Measurements from ENCODE around the gene GALNT10.

DNA sequence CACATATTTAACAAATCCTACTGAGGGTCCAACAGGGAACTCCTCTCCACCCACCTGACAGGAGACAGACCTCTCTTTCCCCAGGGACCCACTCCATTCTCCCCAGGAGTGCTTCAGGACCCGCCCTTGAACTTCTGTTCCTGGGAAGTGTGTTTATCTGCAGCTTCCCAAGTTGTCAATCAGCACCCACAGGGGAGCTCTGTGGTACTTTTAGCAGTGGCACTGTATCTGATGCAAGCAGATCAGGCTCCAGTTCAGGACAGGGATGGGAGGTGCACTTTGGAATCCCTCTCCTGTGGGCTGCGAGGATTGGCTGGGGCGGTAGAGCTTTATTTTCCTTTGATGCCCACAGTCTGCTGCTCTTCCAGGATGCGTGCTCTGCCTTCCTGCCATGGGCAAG is 8.7 kb downstream of the GALNT10 start:
- no peak for TF ChIP-seq POLR2A (IDR thresholded peaks at IDR 0.05)
- TF ChIP-seq, protein P1, sequence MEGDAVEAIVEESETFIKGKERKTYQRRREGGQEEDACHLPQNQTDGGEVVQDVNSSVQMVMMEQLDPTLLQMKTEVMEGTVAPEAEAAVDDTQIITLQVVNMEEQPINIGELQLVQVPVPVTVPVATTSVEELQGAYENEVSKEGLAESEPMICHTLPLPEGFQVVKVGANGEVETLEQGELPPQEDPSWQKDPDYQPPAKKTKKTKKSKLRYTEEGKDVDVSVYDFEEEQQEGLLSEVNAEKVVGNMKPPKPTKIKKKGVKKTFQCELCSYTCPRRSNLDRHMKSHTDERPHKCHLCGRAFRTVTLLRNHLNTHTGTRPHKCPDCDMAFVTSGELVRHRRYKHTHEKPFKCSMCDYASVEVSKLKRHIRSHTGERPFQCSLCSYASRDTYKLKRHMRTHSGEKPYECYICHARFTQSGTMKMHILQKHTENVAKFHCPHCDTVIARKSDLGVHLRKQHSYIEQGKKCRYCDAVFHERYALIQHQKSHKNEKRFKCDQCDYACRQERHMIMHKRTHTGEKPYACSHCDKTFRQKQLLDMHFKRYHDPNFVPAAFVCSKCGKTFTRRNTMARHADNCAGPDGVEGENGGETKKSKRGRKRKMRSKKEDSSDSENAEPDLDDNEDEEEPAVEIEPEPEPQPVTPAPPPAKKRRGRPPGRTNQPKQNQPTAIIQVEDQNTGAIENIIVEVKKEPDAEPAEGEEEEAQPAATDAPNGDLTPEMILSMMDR (IDR thresholded peaks at IDR 0.05): no peak

All from body of pancreas (tissue), 4 donors.